Rectal smooth muscle tissue (tissue), 1 donor: ENCODE data around the gene ATF4.
"Not testable (repeated sequence)": the region's sequence is repeated elsewhere in the genome, so short reads cannot be mapped to it uniquely, and the experiment has no call there.

Experiments
- H3K27ac ChIP-seq: one replicate; pipeline ENCODE4 v1.7.0; 2013; ENCODE audit warnings: low read depth, low read length, inconsistent platforms
- H3K27me3 ChIP-seq: one replicate; pipeline ENCODE4 v1.7.0; 2013; ENCODE audit warnings: low read length; ENCODE audit not compliant: control insufficient read depth, insufficient read depth
- H3K36me3 ChIP-seq: one replicate; pipeline ENCODE4 v1.7.0; 2013; ENCODE audit warnings: low read length; ENCODE audit not compliant: control insufficient read depth, insufficient read depth
- H3K4me1 ChIP-seq: one replicate; pipeline ENCODE4 v1.7.0; 2013; ENCODE audit warnings: low read length; ENCODE audit not compliant: control insufficient read depth, insufficient read depth
- H3K4me3 ChIP-seq: one replicate; pipeline ENCODE4 v1.7.0; 2013; ENCODE audit warnings: low read length
- H3K9ac ChIP-seq: one replicate; pipeline ENCODE4 v1.7.0; 2013; ENCODE audit warnings: low read length

ATF4 gene

DNA sequence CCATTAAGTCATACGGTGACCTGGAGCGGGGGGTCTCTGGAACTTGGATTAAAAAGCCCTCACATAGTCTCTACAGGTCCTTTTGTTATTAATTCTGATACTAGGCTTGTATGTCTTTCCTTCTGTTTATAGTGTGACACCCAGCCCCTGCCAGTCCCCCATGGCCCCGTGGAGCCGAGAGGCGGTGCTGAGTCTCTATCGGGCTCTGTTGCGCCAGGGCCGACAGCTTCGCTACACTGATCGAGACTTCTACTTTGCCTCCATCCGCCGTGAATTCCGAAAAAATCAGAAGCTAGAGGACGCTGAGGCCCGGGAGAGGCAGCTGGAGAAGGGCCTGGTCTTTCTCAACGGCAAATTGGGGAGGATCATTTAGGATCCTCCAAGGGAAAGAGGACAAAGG, 16.3 kb upstream of the ATF4 start:
- Histone ChIP-seq H3K27me3 (no peaks in the 10 kb centered on the region), H3K27ac (no peak overlapping the region), H3K9ac (no peak overlapping the region), H3K4me1 (peaks cover 21% of the 10 kb centered on the region), H3K4me3 (no peak overlapping the region), H3K36me3 (peaks cover 24% of the 10 kb centered on the region)

DNA sequence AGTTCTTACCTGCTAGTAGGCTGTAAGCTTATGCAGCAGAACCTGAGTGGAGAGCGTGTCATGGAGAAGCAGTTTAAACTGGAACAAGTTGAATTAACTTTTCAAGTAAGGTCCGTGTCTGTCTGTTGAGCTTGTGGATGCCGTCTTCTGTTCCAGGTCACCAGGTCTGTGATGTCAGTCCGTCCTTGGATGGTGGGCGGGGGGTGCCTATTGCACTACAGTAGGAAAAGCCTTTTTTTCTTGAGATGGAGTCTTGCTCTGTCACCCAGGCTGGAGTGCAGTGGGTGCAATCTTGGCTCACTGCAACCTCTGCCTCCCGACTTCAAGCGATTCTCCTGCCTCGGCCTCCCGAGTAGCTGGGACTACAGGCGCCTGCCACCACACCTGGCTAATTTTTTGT, 13.3 kb upstream of the ATF4 start:
- H3K4me3 ChIP-seq, result not testable (repeated sequence)
- Histone ChIP-seq H3K4me1 (peaks cover 11% of the 10 kb centered on the region), H3K36me3 (peaks cover 38% of the 10 kb centered on the region)

DNA sequence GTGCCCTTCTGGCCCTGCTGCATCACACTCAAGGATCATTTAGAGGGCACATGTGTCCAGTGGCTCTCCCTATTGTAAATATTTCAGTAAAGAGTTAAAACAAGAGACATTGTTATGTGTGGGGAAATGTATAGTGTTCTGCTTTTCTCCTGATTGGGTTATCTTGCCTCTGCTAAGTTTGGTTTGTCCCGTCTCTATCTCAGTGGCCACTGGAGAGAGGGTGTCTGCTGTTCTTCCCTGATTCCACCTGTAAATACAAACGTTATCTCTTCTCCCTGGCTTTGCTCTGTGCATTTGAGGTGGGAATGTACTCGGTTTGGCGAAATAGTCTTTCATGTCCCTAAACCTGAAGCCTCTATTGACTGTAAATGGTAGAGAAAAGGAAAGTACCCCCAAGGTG, 12.0 kb upstream of the ATF4 start:
- no peak overlapping the region for H3K4me3 ChIP-seq
- peaks cover 5% of the 10 kb centered on the region for H3K4me1 ChIP-seq
- no peak overlapping the region for H3K27ac ChIP-seq
- peaks cover 43% of the 10 kb centered on the region for H3K36me3 ChIP-seq
- H3K27me3 ChIP-seq, result no peaks in the 10 kb centered on the region
- no peak overlapping the region for H3K9ac ChIP-seq

More for the DNA sequence above, 13.3 kb upstream of the ATF4 start:
- H3K9ac ChIP-seq, H3K27me3 ChIP-seq, H3K27ac ChIP-seq: not testable (repeated sequence)

DNA sequence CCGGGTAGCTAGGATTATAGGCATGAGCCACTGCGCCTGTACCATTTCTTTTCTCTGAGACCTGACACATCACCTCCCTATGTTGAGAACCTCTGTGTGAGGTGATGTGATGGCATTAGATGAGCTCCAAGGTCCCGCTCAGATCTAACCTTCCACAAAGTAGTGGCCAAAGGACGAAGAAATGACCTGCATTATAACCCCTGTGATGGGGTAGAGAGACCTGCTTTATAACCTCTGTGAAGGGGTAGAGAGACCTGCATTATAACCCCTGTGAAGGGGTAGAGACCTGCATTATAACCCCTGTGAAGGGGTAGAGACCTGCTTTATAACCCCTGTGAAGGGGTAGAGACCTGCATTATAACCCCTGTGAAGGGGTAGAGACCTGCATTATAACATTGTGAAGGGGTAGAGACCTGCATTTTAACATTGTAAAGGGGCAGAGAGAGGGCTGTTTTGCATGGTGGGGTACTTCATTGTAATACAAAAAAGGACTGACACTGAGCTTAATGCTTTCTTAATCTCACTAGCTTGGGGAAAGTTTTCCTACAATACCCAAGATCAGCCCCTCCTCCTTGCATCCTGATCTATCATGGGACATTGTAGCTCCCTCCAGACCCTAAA, 9.7 kb upstream of the ATF4 start:
- H3K36me3 ChIP-seq, result peaks cover 49% of the 10 kb centered on the region
- no peaks in the 10 kb centered on the region for H3K4me1 ChIP-seq
- H3K27me3 ChIP-seq, result no peaks in the 10 kb centered on the region
- no peak overlapping the region for H3K9ac ChIP-seq
- no peak overlapping the region for H3K27ac ChIP-seq
- H3K4me3 ChIP-seq, result no peak overlapping the region

DNA sequence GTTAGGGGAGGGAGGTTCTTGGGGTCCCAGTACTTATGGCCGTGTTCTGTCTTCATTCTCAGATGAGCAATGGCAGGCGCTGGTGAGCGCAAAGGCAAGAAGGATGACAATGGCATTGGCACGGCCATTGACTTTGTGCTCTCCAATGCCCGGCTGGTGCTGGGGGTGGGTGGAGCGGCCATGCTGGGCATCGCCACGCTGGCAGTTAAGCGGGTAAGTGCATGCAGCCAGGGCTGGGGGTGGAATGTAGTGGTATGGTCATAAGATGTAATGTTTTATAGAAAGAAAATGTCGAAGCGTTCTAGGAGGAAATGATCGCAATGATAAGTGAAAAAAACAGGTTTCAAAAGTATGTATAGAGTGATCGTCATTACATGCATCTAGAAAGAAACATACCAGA, 9.1 kb upstream of the ATF4 start:
- Histone ChIP-seq H3K9ac (no peak overlapping the region), H3K4me1 (no peaks in the 10 kb centered on the region), H3K27me3 (no peaks in the 10 kb centered on the region), H3K36me3 (peaks cover 47% of the 10 kb centered on the region), H3K27ac (no peak overlapping the region), H3K4me3 (no peak overlapping the region)

DNA sequence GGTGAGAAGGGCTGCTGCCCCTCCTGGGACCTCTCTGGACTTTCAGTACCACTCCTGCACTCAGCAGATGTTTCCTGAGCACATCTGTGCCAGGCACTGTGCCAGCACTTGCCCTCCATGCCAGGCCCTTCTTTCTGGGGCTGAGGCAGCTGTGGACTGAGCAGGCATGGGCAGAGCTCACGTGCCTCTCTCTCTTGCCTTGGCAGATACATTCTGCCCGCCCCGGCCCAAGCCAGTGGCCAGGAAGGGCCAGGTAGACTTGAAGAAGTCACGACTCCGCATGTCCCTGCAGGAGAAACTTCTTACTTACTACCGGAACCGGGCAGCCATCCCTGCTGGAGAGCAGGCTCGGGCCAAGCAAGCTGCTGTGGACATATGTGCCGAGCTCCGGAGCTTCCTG, 8.3 kb upstream of the ATF4 start:
- H3K4me1 ChIP-seq, result no peaks in the 10 kb centered on the region
- no peak overlapping the region for H3K27ac ChIP-seq
- no peaks in the 10 kb centered on the region for H3K27me3 ChIP-seq
- no peak overlapping the region for H3K4me3 ChIP-seq
- H3K9ac ChIP-seq, result no peak overlapping the region
- peaks cover 44% of the 10 kb centered on the region for H3K36me3 ChIP-seq

DNA sequence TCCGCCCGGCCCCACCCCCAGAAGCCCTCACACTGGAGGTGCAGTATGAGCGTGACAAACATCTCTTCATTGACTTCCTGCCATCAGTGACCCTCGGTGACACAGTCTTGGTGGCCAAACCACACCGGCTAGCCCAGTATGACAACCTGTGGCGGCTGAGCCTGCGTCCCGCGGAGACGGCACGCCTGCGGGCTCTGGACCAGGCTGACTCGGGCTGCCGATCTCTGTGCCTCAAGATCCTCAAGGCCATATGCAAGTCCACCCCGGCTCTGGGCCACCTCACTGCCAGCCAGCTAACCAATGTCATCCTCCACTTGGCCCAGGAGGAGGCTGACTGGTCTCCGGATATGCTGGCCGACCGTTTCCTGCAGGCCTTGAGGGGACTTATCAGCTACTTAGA, 6.6 kb upstream of the ATF4 start:
- Histone ChIP-seq H3K4me3 (no peak overlapping the region), H3K36me3 (peaks cover 38% of the 10 kb centered on the region), H3K27ac (no peak overlapping the region), H3K4me1 (peaks cover 2% of the 10 kb centered on the region), H3K9ac (no peak overlapping the region), H3K27me3 (no peaks in the 10 kb centered on the region)

DNA sequence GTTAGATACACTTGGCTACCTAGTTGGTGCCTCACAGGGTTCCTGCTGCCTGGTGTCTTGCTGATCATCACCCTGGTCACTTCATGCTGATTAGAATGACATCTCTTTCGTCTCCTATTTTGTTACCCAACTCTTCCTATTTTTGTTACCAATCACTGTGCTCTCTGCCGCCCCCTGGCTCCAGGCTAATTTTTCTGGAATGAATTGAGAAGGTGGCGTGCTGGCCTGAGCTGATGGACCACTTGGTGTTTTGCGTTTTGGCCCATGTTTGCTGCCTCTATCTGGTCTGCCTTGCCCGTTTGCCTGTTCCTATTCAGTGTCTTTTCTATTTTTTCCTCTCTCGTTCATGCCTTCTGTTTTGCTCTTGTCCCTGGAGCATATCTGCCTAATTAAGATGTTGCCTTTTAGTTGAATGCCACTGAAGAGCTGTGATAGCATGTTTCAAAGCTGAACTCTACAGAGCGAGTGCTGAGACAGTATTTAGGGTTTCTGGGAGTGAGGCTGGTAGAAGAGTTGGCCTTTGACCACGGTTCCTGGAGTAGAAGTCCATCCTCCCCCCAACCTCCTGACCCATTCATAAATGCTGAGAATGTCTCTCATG, 5.9 kb upstream of the ATF4 start:
- H3K27ac ChIP-seq, result no peak overlapping the region
- no peak overlapping the region for H3K9ac ChIP-seq
- H3K27me3 ChIP-seq, result no peaks in the 10 kb centered on the region
- peaks cover 8% of the 10 kb centered on the region for H3K4me1 ChIP-seq
- H3K36me3 ChIP-seq, result peaks cover 38% of the 10 kb centered on the region
- no peak overlapping the region for H3K4me3 ChIP-seq

DNA sequence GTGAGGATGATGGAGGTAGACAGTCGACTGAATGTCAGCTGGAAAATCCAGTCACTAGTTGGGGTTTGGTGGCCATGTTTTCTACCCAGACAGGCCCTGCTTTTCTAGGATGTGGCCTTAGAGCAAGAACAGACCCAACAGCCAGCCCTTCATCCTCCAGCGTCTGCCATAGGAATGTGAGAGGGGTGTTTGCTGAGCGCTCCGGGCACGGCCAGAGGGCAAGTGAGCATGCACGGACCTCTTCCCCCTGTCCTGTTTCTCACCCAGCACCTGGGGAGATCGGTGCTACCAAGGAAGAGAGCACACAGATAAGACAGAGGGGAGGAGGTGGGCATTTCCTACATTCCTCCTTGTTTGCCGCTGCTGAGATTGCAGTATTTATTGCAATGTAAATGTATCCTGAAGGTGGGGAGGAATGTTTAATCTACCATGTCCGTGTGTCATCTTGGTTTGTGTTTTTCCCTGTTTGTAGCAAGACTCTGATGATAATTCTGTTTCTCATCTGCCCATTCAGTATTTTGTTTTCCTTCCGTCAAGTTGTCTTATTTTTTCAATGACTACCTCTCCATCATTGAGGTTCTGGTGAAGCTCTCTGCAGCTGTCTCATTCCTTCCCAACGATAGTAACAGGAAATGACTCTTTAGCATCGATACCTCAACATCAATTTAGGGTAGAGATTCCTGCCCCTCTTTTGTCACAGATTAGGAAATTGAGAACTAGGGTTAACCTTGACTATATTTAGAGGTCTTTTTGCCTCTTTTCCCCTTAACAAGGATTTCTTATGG, 4.9 kb upstream of the ATF4 start:
- Histone ChIP-seq H3K9ac (no peak overlapping the region), H3K36me3 (peaks cover 35% of the 10 kb centered on the region), H3K27ac (no peak overlapping the region), H3K4me1 (peaks cover 8% of the 10 kb centered on the region), H3K4me3 (no peak overlapping the region), H3K27me3 (no peaks in the 10 kb centered on the region)

DNA sequence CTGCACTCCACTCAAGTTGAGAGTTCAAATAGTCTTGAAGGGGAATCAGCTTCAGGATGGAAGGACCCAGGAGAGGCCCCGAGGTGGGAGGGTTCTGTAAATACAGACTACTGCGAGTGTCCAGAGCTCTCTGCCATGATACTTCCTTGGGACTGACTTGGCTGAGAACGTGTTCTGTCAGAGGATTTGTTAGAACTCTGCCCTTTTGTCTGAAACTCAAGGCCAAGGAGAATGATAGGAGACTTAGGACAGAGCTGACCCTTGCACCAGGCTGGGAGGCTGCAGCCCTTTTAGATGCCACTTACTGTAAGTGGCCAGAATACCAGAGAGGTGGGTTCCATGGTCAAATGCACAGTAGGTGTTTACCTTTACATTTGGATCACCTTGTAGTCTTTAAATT, 2.9 kb upstream of the ATF4 start:
- no peak overlapping the region for H3K4me3 ChIP-seq
- H3K27me3 ChIP-seq, result no peaks in the 10 kb centered on the region
- H3K27ac ChIP-seq, result no peak overlapping the region
- no peak overlapping the region for H3K9ac ChIP-seq
- peaks cover 8% of the 10 kb centered on the region for H3K4me1 ChIP-seq
- H3K36me3 ChIP-seq, result peaks cover 33% of the 10 kb centered on the region

DNA sequence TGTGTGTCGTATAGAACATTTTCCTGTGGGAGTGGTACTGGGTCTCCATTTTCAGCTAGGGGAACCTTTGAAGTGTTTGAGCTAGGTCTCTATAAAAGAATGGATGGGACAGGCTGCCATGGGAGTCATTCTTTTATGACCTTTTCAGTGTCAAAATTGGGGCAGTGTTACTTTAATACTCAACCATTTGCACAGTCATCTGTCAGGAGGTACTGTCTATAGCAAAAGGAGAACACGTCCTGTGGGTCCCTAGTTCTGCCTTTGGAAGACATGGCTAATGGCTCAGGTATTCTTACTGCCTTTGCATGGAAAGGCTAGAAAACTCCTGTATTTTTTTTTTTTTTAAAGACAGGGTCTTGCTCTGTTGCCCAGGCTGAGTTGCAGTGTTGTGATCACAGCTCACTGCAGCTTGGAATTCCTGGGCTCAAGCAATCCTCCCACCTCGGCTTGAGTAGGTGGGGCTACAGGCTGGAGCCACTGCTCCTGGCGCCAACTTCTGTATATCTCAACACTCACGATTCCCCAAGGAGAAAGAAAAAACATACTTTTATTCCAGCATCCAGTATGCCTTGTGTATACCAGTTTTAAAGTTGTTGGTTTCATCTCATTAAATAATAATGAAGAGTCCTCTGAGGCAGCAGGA, 2.1 kb upstream of the ATF4 start:
- Histone ChIP-seq H3K4me3 (no peak overlapping the region), H3K4me1 (peaks cover 13% of the 10 kb centered on the region), H3K27me3 (no peaks in the 10 kb centered on the region), H3K27ac (peak overlapping the region; percentile 100), H3K36me3 (peaks cover 41% of the 10 kb centered on the region), H3K9ac (no peak overlapping the region)

DNA sequence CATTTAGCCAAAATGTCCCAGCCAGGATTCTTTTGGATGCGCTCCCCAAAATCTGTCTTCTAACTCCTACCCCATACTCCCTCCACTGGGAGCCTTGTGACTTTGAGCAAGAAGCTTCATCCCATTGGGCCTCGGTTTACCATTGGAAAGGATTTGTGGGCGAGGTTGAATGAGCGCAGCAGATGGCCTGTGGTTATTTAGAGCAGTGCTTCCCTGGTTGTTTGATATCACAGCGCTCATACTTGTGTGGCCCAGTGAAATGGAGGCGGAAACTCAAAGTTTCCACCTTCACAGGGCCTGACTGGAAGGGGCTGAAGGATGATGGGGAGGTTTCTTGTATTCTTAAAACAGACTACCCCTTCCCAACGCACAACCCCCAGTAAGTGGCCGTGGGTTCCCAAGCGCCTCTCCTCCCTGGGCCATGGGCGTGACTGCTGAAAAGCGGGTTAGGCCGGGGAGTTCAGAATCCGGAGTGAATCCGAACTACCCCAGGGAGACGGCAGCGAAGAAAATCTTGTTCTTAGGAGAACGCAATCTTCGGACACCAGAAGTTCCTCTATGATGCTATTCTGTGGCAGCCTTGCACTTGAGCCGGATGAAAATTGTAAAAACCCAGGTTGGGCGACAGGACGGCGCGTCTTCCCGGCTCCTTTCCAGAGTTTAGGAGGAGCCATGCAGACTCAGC, 1.2 kb upstream of the ATF4 start:
- peak overlapping the region; percentile 88 for H3K4me3 ChIP-seq
- peaks cover 16% of the 10 kb centered on the region for H3K4me1 ChIP-seq
- H3K36me3 ChIP-seq, result peaks cover 34% of the 10 kb centered on the region
- no peaks in the 10 kb centered on the region for H3K27me3 ChIP-seq
- peak overlapping the region; percentile 100 for H3K27ac ChIP-seq
- peak overlapping the region; percentile 79 for H3K9ac ChIP-seq
